GM12878 (cell line): ENCODE results near the gene NBEAL1.
"Not testable (repeated sequence)": the region's sequence is repeated elsewhere in the genome, so short reads cannot be mapped to it uniquely, and the experiment has no call there.

ENCODE experiments used
- BHLHE40 ChIP-seq, 2 experiments: fragments of 450-650 bp in 1 of 2; IDR thresholded peaks; 2 replicates each; pipeline ENCODE4 v1.6.1; 2011 to 2017; ENCODE audit warnings: low read depth in 2 of 2, borderline replicate concordance in 1 of 2, improper control_type of control experiment in 1 of 2, low read length in 1 of 2, mild to moderate bottlenecking in 1 of 2
- CBX3 ChIP-seq: fragments of 200-600 bp; sonication (generic); IDR thresholded peaks from 2 replicates; pipeline ENCODE4 v1.6.1; 2016; ENCODE audit warnings: low read depth, borderline replicate concordance
- CEBPB ChIP-seq, 2 experiments: fragments of 150-350 bp in 1 of 2; IDR thresholded peaks; 2 replicates each; pipeline ENCODE4 v1.6.1; 2012 to 2014; ENCODE audit warnings: low read depth in 2 of 2, low read length in 2 of 2, borderline replicate concordance in 1 of 2, inconsistent platforms in 1 of 2
- EZH2 ChIP-seq: IDR thresholded peaks from 2 replicates; pipeline ENCODE4 v1.6.1; 2012; ENCODE audit warnings: low read depth, mild to moderate bottlenecking, control low read depth, inconsistent platforms, low read length, borderline replicate concordance; ENCODE audit not compliant: control insufficient read depth
- GABPA ChIP-seq: IDR thresholded peaks from 2 replicates; pipeline ENCODE4 v1.6.1; 2014; ENCODE audit warnings: antibody characterized with exemption, low read depth, mild to moderate bottlenecking, inconsistent platforms
- POLR2A ChIP-seq: IDR thresholded peaks from 2 replicates; pipeline ENCODE4 v1.6.1; 2011; ENCODE audit warnings: low read depth, mild to moderate bottlenecking, low read length
- POLR2AphosphoS5 ChIP-seq: IDR thresholded peaks from 2 replicates; pipeline ENCODE4 v1.6.1; 2011; ENCODE audit warnings: mild to moderate bottlenecking, low read length, inconsistent platforms
- SMAD1 ChIP-seq: fragments of 450-650 bp; IDR thresholded peaks from 2 replicates; pipeline ENCODE4 v1.6.1; 2018; ENCODE audit warnings: mild to moderate bottlenecking, low read depth; ENCODE audit not compliant: partially characterized antibody
- TF ChIP-seq, protein P1 (sequence below), 3 experiments: IDR thresholded peaks in 2 of 3; conservative IDR thresholded peaks in 1 of 3; 2 replicates each; pipeline ENCODE4 v1.5.1; 2011; ENCODE audit warnings: low read depth in 3 of 3, low read length in 3 of 3, mild to moderate bottlenecking in 3 of 3, control low read depth in 2 of 3, moderate library complexity in 2 of 3, inconsistent platforms in 1 of 3, mixed read lengths in 1 of 3; ENCODE audit not compliant: control insufficient read depth in 2 of 3, insufficient read depth in 1 of 3; ENCODE audit errors: extremely low read depth in 1 of 3

DNA sequence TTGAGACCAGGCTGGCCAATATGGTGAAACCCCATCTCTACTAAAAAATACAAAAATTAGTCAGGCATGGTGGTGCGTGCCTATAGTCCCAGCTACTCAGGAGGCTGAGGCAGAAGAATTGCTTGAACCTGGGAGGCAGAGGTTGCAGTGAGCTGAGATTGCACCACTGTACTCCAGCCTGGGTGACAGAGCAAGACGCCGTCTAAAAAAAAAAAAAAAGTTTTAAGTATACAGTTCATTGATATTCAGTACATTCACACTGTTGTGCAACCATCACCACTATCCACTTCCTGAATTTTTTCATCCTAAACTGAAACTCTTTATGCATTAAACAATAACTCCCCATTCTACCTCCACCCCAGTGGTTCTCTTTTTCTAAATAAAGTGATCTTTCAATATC lies 17.6 kb upstream of the NBEAL1 start:
- not testable (repeated sequence) for TF ChIP-seq SMAD1; EZH2; CBX3; POLR2AphosphoS5; POLR2A; GABPA; CEBPB (IDR thresholded peaks at IDR 0.05; ENCODE audit: borderline replicate concordance in 1 of 2, low read depth in 2 of 2, low read length in 2 of 2); BHLHE40 (IDR thresholded peaks at IDR 0.05; ENCODE audit: borderline replicate concordance in 1 of 2, low read depth in 2 of 2, low read length in 1 of 2)
- TF ChIP-seq, protein P1, sequence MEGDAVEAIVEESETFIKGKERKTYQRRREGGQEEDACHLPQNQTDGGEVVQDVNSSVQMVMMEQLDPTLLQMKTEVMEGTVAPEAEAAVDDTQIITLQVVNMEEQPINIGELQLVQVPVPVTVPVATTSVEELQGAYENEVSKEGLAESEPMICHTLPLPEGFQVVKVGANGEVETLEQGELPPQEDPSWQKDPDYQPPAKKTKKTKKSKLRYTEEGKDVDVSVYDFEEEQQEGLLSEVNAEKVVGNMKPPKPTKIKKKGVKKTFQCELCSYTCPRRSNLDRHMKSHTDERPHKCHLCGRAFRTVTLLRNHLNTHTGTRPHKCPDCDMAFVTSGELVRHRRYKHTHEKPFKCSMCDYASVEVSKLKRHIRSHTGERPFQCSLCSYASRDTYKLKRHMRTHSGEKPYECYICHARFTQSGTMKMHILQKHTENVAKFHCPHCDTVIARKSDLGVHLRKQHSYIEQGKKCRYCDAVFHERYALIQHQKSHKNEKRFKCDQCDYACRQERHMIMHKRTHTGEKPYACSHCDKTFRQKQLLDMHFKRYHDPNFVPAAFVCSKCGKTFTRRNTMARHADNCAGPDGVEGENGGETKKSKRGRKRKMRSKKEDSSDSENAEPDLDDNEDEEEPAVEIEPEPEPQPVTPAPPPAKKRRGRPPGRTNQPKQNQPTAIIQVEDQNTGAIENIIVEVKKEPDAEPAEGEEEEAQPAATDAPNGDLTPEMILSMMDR (IDR thresholded peaks at IDR 0.05 in 2 of 3, conservative IDR thresholded peaks at IDR 0.05 in 1 of 3; ENCODE audit: control insufficient read depth in 2 of 3, extremely low read depth in 1 of 3, insufficient read depth in 1 of 3, low read depth in 3 of 3, low read length in 3 of 3): not testable (repeated sequence)
